Cardiac septum (tissue), 1 donor: ENCODE measurements around the gene KIAA1217. TPM values are rescaled to one million over a fixed set of nuclear protein-coding genes. Genes with fewer than 3 reads are reported as not detected.
"Not testable (repeated sequence)": the region's sequence is repeated elsewhere in the genome, so short reads cannot be mapped to it uniquely, and the experiment has no call there.

Source experiments
- DNase-seq: peaks from one replicate; pipeline ENCODE4 v3.0.0-alpha.2; 2020; ENCODE audit warnings: low spot score
- intact Hi-C: fragments of 100-400 bp; cut with DNase I; formaldehyde crosslinking; loops from one replicate; pipeline ENCODE4 v1.14.0; 2022
- total RNA-seq: library from RNA; stranded (reverse); fragmentation: NEBNext Ultra II Directional; extraction: Animal tissue kit (Norgen Biotek cat#: 25700); gene quantifications from one replicate; pipeline ENCODE4 v1.2.1, GENCODE V29; 2021
- donor health status: DM: no; HTN: no; CAD: no.

Gene KIAA1217
- total RNA-seq, 1 donor from 2014 or later: 24.0 TPM

- intact Hi-C loops: not testable (repeated sequence)
Observed at GRCh38 chr10:24442641-24443174, 233.8 kb downstream of the KIAA1217 start.

GRCh38 chr10:24444337-24444736 lies 235.4 kb downstream of the KIAA1217 start:
- no peak for DNase-seq
- intact Hi-C loops: no loop called here

More at GRCh38 chr10:24442641-24443174, 233.8 kb downstream of the KIAA1217 start:
- DNase-seq: not testable (repeated sequence)

- intact Hi-C loops, DNase-seq: not testable (repeated sequence)
Observed at GRCh38 chr10:24445958-24446357, 237.0 kb downstream of the KIAA1217 start.

GRCh38 chr10:24446739-24447138 lies 237.8 kb downstream of the KIAA1217 start:
- no peak for DNase-seq

GRCh38 chr10:24448351-24448999 lies 239.5 kb downstream of the KIAA1217 start:
- DNase-seq: no peak
- intact Hi-C loops: no loop called here

More at GRCh38 chr10:24446739-24447138, 237.8 kb downstream of the KIAA1217 start:
- intact Hi-C loops: no loop called here

GRCh38 chr10:24449321-24449740 lies 240.4 kb downstream of the KIAA1217 start:
- intact Hi-C loops: no loop called here
- no peak for DNase-seq

- no peak for DNase-seq
- intact Hi-C loops: no loop called here
Observed at GRCh38 chr10:24449769-24450310, 240.9 kb downstream of the KIAA1217 start.

GRCh38 chr10:24451325-24451820 lies 242.4 kb downstream of the KIAA1217 start:
- intact Hi-C loops: no loop called here
- no peak for DNase-seq

- intact Hi-C loops: no loop called here
- no peak for DNase-seq
Observed at GRCh38 chr10:24452030-24452429, 243.1 kb downstream of the KIAA1217 start.

- DNase-seq: no peak
- intact Hi-C loops: no loop called here
Observed at GRCh38 chr10:24453404-24453830, 244.5 kb downstream of the KIAA1217 start.

GRCh38 chr10:24453973-24454372 lies 245.0 kb downstream of the KIAA1217 start:
- intact Hi-C loops: no loop called here
- no peak for DNase-seq

- no peak for DNase-seq
- intact Hi-C loops: no loop called here
Observed at GRCh38 chr10:24455447-24455846, 246.5 kb downstream of the KIAA1217 start.

GRCh38 chr10:24456322-24456721 lies 247.4 kb downstream of the KIAA1217 start:
- no peak for DNase-seq
- intact Hi-C loops: no loop called here

GRCh38 chr10:24457661-24458318 lies 248.9 kb downstream of the KIAA1217 start:
- intact Hi-C loops: no loop called here

GRCh38 chr10:24459836-24460235 lies 250.9 kb downstream of the KIAA1217 start:
- DNase-seq: no peak
- intact Hi-C loops: no loop called here

More at GRCh38 chr10:24457661-24458318, 248.9 kb downstream of the KIAA1217 start:
- no peak for DNase-seq

- no peak for DNase-seq
- intact Hi-C loops: no loop called here
Observed at GRCh38 chr10:24462291-24462813, 253.4 kb downstream of the KIAA1217 start.

- DNase-seq: no peak
- intact Hi-C loops: no loop called here
Observed at GRCh38 chr10:24462889-24463552, 254.1 kb downstream of the KIAA1217 start.

- intact Hi-C loops: no loop called here
- no peak for DNase-seq
Observed at GRCh38 chr10:24463611-24464426, 254.9 kb downstream of the KIAA1217 start.
